ENCODE results near the gene D2HGDH. TPM values are rescaled to one million over a fixed set of nuclear protein-coding genes. Genes with fewer than 3 reads are reported as not detected.

The D2HGDH gene
- total RNA-seq, 2 donors from 2014 or later = 38.7 to 55.3 TPM

DNA sequence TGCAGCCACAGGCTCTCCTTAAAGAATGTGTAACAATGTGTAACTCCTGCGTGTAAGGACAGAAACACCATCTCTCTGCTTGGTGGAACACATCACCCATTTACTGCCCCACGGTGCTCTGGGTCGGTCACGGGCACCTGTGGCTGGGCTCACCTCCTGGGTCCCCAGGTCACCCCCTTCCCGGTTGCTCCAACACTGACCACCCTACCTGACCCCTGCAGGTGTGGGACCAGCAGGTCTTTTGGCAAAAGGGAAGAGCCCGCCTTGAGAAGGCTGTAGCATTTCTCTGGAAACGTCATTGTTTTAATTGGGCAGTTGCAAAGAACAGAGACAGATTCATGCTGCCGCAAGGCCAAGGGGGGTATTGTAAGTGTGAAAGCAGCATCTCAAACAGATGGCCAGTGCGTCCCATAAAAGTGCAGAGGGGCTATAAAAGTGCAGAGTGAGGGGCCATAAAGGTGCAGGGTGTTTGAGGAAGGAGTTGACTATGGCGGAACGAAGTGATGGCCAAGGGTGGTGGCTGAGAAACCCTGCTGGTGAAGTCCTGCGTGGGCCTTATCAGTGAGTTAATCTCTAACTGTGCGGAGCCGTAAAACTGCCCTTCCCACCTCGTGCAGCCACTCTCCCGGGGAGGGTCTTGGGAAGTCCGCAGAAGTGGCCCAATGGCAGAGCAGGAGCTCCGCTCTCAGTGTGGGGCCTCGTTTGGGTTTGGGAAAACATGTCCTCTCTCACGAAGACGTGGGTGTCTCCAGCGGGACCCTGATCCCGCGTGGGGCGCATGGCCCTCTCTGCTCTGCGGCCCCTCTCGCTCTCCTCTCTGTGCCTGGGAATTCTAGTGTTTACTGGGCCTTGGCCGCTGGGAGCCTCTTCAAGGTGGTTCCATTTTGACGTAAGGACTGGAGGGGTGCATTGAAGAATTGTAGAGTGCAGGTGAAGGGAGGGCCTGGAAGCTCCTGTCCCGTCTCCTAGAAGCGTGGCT is 60.9 kb downstream of the D2HGDH start:
- DNase-seq (ENCODE audit: low spot score) = no peak
- intact Hi-C loops (cut with DNase I) = no loop called here
- H3K4me3 ChIP-seq = no peak overlapping the region
- no peak for TF ChIP-seq POLR2A (IDR thresholded peaks at IDR 0.05)
- TF ChIP-seq CTCF (IDR thresholded peaks at IDR 0.05) = no peak
- no peak for TF ChIP-seq POLR2AphosphoS5 (IDR thresholded peaks at IDR 0.05)
- no peaks in the 10 kb centered on the region for H3K27me3 ChIP-seq (replicated peaks; ENCODE audit: insufficient read depth)
- no peak overlapping the region for H3K27ac ChIP-seq
- H3K36me3 ChIP-seq = no peaks in the 10 kb centered on the region
- no peaks in the 10 kb centered on the region for H3K4me1 ChIP-seq (replicated peaks)
- no peaks in the 10 kb centered on the region for H3K9me3 ChIP-seq
- WGBS = 70% methylated on average over 31 of the region's 31 CpGs

DNA sequence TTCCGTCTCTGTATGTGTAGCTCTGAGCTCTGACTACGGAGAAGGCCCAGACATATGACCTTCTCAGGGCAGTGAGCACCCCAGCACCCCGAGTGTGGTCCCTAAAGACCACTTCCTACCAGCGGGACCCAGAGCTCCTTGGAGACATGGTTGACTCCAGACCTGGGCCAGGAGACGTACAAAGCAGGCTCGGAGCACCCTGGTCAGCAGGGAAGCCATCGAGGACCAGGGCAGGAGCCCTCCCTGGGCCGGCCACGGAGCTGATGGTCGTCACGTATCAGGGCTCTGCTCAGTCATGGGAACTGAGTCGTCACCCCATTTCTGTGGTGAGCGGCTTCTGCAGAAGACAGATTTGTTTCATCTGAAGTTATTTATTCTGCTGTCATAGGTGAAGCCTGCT is 61.8 kb downstream of the D2HGDH start:
- TF ChIP-seq CTCF (IDR thresholded peaks at IDR 0.05) (no peak), POLR2A (IDR thresholded peaks at IDR 0.05) (no peak), POLR2AphosphoS5 (IDR thresholded peaks at IDR 0.05) (no peak)
- no peaks in the 10 kb centered on the region for H3K36me3 ChIP-seq
- no peaks in the 10 kb centered on the region for H3K27me3 ChIP-seq (replicated peaks; ENCODE audit: insufficient read depth)
- no peak overlapping the region for H3K27ac ChIP-seq
- intact Hi-C loops (cut with DNase I) = no loop called here
- 93% methylated on average over 13 of the region's 13 CpGs for WGBS
- DNase-seq (ENCODE audit: low spot score) = no peak
- H3K9me3 ChIP-seq = no peaks in the 10 kb centered on the region
- H3K4me1 ChIP-seq (replicated peaks) = no peaks in the 10 kb centered on the region
- no peak overlapping the region for H3K4me3 ChIP-seq

GRCh38 chr2:241796610-241797138 is 62.2 kb downstream of the D2HGDH start:
- H3K4me1 ChIP-seq (replicated peaks) = no peaks in the 10 kb centered on the region
- intact Hi-C loops (cut with DNase I) = no loop called here
- no peaks in the 10 kb centered on the region for H3K9me3 ChIP-seq
- no peak for TF ChIP-seq CTCF (IDR thresholded peaks at IDR 0.05)
- no peak for TF ChIP-seq POLR2AphosphoS5 (IDR thresholded peaks at IDR 0.05)
- TF ChIP-seq POLR2A (IDR thresholded peaks at IDR 0.05) = no peak
- 95% methylated on average over 13 of the region's 13 CpGs for WGBS
- H3K27ac ChIP-seq = no peak overlapping the region
- DNase-seq (ENCODE audit: low spot score) = no peak
- H3K27me3 ChIP-seq (replicated peaks; ENCODE audit: insufficient read depth) = no peaks in the 10 kb centered on the region
- H3K4me3 ChIP-seq = no peak overlapping the region
- H3K36me3 ChIP-seq = no peaks in the 10 kb centered on the region

DNA sequence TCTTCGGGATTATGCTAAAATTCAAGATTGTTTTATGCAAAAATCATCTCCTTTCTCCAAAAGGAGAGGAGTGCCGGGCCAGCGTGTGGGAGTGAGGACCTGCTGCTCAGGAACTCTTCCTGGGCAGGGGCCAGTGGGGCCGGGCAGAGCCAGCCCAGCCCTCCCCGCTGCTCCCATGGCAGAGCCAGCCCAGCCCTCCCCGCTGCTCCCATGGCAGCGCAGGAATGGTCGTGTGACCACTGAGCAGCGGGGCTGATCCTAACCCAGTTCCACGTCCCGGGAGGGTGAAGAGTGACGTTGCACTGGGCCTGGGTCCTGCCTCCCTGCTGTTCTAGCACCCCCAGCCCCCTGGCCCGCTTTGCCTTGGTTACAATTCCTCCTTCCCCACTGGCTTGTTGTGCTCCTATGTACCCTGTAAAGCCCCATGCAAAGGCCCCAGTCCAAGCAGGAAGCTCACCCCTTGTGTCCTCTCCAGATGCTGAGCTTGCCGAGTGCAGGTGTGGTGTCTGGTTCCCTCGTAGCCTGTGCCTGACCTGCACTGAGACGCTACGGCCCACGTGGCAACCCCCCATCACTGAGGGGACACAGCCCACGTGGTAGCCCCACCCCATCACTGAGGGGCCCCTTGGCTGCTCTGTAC is 63.1 kb downstream of the D2HGDH start:
- no peaks in the 10 kb centered on the region for H3K4me1 ChIP-seq (replicated peaks)
- DNase-seq (ENCODE audit: low spot score) = no peak
- H3K4me3 ChIP-seq = no peak overlapping the region
- 84% methylated on average over 19 of the region's 19 CpGs for WGBS
- no peaks in the 10 kb centered on the region for H3K36me3 ChIP-seq
- no peaks in the 10 kb centered on the region for H3K27me3 ChIP-seq (replicated peaks; ENCODE audit: insufficient read depth)
- intact Hi-C loops (cut with DNase I) = no loop called here
- H3K9me3 ChIP-seq = no peaks in the 10 kb centered on the region
- no peak overlapping the region for H3K27ac ChIP-seq
- TF ChIP-seq POLR2A (IDR thresholded peaks at IDR 0.05) (no peak), POLR2AphosphoS5 (IDR thresholded peaks at IDR 0.05) (no peak), CTCF (IDR thresholded peaks at IDR 0.05) (no peak)

All from prostate gland (tissue), 2 donors.